HG03432 (cell line): ENCODE data around the gene PRPF6.

Source experiments
- ATAC-seq: cut with Tn5 transposase; IDR thresholded peaks from one replicate; pipeline ENCODE4 v1.9.1; 2021; ENCODE audit warnings: mild to moderate bottlenecking, moderate library complexity; ENCODE audit not compliant: unreplicated experiment

The PRPF6 gene

DNA sequence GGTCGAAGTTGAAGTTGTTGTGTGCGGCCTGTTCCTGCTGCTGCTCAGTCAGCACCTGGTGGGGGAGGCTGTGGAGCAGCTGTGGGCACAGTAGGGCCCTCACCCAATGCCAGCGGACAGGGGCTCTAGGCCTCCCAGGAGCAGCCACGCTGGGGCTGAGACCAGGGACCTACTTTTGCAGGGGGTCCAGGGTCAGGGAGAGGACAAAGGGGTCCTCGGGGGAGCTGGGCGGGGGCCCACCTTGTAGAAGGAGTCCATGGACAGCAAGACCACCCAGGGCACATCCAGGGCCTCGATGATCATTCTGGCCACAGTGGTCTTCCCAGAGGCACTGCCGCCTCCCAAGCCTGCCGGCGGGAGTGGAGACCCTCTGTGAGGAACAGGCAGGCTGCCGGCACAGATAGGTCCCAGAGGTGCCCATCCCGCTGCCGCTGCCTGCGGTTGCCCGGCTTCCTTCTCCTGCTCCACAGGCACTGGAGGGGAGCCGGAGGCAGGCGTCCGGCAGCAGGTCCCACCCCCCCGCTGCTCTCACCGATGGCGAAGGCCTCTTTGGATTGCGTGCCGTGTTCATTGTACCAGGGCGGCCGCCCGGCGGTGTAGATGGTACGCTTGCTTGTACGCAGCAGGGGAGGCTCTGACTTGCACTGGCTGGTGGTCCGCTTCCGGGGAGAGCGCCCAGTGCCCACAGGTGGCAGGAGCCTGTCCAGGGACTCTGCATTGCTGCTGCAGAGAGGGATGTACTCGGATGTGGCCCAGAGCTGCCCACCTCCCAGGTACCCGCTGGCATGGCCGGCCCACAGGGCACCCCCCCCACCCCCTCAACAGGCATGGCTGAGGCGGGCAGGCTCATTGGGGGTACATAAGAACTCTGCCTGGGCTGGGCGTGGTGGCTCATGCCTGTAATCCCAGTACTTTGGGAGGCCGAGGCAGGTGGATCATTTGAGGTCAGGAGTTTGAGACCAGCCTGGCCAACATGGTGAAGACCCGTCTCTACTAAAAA lies 34.7 kb upstream of the PRPF6 start:
- no peak for ATAC-seq

DNA sequence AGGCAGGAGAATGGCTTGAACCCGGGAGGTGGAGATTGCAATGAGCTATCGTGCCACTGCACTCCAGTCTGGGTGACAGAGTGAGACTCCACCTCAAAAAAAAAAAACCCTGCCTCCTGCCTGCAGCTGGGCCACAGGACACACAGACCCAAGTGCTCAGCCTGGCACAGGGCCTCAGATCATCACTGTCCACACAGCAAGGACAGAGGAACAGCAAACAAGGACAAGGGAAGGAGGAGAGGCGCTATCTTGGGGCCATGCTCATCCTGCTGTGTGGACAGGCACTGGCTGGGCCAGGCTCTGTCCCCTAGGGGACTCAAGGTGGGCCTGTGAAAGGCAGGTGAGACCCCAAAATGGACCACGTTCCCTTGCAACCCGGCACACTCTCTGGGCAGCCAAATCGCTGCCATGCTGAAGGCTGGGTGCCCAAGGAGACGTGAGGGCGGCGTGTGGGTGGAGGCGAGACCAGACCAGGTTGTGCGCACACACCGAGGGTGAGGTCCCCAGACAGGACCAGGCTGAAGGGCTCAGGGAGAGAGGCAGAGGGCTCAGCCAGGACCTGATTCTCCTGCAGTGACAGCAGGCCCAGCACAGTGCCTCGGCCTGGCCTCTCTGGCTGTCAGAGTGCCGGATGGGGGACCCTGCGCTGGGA lies 33.8 kb upstream of the PRPF6 start:
- no peak for ATAC-seq

DNA sequence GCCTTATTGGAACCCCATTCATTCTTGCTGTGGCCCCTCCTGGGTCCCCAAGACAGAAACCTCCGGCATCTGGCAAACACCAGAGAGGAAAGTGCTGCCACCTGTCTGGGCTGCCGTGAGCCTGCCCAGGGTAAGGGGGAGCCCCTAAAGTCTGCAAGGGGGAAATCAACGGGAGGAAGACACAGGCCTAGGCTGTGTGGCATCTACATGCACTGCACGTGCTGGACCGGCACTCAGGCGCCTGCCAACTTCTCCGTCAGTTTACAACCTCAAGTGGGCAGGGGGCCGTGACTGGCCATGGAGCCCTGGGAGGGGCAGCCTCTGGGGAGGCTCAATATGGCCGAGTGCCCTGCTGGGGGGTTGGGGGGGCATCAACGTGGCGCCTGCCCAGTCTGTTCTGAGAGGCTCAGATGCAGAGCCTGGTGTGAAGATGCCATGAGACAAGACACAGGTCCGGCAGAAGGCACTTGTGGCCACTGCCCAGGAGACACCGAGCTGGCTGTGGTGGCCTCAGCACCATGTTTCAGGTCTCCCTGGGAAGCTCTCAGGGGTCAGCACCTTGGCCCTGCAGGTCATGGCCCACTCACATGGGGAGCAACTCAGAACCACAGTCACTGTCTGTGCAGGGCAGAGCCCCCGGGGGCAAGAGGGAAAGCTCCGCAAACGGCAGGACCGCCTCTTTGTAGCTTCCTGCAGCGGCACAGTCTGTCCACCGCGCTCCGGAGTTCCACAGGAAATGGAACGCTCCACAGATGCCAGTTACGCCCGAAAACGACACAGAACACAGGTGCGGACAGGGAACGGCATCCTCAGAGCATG lies 33.1 kb upstream of the PRPF6 start:
- no peak for ATAC-seq

DNA sequence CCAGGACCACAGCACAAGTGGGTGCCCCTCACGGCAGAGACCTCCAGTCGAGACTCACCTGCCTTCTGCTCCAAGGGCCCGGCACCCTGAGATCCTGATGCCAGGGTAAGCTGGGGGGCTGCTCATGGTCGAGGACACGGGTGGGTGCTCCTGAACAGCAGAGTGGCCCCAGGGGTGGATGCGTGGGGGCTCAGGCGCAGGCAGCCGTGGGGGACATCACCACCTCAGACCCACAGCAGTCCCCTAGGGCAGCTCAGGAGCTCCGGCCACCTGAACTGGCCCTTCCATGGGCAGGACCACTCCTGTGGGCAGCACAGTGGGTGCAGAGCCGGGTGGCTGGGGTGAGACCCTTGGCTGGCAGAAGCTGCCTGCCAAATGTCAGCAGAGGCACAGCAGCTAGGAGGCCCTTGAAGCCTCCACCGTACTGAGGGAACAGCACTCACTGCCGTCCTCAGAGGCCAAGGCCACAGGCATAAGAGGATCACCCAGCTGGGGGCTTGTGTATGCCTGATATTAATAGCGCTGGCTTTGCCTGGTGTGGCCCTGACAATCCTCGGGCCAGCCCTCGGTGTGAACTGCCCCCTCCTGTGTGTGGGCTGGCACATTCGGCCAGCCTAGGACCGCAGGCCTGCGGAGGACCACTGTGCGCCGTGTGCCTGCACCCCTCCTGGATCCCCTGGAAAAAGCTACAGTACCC lies 30.1 kb upstream of the PRPF6 start:
- ATAC-seq, result no peak

DNA sequence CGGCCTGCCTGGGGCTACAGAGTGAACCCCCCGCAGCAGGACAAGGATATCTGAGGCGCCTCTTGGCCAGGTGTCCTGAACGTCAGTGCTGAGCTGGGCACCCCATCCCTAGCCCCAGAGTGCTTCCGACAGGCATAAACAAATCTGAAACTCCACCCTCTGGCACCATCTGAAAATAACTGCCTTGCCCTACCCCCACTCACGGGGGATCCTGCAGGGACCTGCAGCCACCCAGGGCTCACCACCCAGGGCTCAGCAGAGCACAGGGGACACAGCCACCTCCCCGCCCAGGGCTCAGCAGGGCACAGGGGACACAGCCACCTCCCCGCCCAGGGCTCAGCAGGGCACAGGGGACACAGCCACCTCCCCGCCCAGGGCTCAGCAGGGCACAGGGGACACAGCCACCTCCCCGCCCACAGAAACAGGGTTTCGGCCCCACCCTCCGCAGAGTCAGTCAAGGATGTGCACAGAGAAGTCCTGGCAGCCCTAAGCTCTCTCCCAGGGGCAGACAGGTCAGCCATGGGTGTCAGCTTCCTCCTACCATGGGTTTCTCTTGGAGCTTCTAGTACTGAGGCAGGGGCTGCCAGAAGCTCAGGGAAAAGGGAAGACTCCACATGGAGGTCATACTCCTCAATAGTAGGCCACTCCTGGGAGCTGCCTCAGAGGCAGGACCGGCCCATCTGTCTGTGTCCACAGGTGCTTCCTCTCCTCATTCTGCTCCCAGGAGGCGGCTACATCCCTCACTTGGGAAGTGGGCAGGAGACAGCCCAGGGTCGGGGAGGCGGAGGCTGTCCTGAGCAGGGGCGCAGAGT lies 29.3 kb upstream of the PRPF6 start:
- ATAC-seq, result no peak

DNA sequence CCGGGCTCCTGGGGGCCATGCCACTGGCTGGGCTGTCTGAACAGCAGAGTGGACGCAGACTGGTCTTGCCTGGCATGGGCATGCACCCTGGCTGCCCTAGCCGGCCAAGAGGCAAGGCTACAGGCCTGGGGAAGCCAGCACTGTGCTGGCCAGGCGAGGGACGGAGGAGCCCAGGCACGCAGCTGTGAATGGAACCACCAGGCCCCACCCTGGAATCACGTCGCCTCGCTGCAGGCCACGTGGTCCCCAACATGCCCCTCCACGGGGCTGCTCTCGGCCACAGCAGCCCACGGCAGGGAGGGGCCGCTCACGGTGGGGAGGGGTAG lies 28.8 kb upstream of the PRPF6 start:
- no peak for ATAC-seq

DNA sequence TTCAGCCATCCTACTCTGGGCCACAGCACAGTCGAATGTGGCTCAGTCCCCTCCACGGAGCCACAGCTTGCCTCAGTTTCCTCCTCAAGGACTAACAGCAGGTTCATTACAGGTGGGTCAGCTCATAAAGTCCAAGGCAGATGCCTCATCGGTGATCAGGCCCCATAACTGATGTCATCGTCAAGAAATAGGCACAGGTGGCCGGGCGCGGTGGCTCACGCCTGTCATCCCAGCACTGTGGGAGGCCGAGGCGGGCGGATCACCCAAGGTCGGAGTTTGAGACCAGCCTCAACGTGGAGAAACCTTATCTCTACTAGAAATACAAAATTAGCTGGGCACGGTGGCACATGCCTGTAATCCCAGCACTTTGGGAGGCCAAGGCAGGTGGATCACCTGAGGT lies 28.2 kb upstream of the PRPF6 start:
- ATAC-seq, result no peak

DNA sequence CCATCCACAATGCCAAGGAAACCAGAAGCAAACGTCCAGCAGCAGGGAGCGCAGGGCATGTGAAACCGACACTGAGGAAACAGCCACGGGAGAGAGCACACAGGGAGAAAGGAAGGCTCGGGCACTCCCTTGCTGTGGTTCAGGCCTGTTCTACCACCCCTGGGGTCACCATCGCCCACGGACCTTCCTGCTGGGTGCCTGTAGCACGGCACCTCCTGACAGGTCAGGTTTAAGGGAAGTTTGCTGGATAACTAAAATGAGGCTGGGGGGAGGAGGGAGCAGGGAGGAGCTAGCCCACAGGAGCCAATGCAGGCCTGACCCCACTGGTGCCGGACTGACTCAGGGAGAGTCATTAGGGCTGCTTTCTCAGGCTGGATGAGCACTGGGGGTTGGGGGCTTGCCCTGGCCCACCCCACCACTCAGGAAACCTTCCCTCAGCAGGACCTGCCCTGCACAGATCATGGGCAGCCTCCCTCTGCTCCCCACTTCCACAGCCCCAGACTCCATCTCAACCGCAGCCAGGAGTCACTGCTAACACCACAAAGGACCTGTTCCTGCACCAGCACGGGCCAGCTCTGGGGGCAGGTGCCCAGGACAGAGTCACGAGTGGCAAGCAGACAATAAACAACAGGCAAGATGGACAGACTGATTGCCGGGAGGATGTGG lies 27.0 kb upstream of the PRPF6 start:
- no peak for ATAC-seq

DNA sequence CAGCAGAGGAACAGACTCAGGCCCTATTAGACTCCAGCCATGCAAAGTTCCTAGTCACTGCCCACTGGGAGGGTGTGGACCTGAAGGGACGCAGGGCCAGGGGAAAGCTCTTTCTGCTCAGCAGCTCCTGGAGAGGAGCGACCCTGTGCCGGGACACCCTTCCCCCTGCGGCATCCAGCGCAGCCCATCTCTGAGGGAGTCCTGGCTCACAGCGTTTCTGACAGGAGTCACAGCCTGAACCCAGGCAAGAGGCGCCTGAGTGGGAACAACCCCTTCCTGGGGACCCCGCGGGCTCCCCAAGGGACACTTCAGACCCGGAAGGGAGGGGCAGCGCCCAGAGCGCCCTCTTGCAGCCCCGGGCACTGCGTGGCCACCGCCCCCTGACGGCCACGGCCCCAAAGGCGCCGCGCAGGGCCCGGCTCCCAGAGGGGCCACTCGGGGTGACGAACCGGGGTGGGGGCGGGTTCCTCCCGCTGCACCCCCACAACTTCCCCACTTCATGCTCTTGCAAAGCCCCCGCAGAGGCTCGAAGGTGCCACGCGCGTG lies 25.6 kb upstream of the PRPF6 start:
- ATAC-seq, result peak; percentile 17

DNA sequence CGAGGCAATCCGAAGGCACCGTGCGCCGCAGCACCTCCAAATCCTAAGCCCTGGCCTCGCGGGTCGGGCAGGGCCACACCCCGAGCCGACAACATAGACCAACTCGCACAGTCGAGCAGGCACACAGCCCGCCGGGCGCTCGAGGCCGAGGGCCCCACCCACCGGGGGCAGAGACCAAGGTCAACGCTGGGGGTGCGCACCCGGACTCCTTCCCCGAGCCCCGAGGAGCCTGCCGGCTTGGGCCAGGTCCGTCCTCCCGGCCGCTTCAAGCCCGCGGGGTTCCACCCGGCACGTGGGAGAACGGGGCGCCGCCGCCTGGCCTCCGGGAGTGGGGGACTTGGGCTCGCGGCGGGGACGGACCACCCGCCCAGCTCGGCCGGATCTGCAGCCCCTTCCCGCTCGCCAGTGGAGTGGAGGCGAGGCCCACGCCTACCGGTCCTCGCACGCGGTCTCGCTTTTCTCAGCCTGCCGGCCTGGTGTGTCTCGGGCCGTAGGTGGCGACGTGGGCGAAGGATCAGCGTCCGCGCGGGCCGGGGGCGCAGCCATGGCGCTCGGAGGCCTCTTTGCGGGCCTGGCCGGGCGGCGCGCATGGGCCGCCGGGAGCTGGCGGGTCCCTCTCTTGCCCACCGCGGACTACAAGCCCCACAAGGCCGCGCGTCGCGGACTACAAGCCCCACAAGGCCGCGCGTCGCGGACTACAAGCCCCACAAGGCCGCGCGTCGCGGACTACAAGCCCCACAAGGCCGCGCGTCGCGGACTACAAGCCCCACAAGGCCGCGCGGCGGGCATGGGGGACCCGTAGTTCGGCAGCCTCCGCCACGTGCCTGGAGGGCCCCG lies 24.9 kb upstream of the PRPF6 start, which contains the start of gene UCKL1:
TSS of gene UCKL1 (minus strand) at position 590 of the 837 bp plus-strand sequence. CDS start at position 546, 44 bp downstream.
- ATAC-seq, result peak; percentile 75

DNA sequence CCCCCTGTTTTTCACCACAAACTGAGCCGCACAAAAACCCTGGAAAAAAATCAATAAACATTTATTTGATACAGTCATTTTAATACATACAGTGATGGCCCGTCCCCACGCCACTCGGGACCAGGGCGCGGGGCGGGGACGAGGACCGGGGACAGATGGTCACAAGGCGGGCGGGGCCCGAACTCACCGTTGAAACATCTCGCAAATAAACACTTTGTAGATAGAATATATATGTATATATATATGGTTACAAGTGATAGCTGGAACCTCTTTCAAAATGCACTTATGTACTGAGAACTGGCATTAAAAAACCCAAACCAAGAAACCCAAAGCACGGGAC lies 24.3 kb upstream of the PRPF6 start:
- peak; percentile 8 for ATAC-seq

DNA sequence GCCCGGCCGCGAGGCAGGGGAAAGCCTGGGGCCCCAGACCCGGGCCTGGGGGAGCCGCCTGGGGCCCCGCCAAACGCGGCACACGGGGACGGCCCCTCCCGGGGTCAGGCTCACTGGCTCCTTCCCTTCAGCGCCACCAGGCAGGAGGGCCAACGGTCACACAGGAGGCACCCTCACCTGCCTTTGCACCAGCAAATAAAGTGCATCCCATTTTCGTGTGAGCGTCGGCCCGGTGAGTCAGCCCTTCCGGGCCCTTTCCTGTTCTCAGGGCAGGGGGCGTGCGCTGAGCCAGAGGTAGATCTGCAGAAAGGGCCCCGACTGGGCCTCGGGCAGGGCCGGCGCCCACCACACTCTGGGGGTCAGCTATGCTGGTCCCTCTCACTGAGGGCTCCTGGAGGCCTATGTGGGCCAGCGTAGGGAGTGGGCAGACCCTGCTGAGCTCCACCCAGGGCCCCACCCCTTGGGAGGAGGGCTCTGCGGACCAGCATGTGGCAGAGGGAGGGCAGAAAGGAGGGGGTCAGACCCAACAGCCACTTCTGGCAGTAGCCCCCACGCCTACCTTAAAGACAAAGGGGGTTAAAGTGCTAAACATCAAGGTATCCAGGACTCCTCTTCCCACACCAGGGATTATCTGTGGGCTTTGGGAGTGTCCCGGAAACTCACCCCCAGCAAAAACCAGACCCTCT lies 23.8 kb upstream of the PRPF6 start:
- peak; percentile 12 for ATAC-seq

DNA sequence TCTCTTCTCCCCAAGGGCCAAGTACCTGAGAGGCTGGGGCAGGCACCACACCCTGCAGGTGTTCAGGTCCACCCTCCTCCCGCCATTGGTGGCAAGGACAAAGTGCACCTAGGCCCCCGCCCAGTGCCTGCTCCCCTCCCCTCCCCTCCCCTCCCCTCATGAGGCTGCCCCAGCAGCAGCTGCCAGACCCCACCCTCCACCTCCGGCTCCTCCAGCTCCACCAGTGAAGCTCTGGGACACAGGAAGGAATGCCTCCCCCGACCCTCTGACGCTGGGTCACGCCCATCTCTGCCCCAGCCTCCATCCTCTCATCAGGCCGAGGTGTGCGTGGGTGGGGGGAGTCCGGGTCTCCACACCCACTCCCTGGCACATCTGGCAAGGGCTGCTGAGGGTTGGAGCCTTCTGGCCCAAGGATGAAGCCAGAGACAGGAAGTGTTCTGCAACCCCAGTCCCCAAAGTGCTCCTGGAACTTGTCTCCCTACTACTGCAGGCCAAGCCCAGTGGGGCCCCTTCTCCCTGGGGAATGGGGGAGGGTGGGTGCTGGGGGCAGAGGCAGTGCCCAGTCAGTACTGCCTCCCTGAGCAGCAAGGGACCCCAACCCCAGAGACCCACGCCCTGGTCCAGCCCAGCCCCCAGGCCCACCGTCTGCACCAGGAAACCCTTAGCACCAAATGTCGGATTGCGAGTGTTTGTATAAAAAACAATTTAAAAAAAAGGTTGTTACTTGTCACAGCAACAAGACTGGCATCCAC lies 23.1 kb upstream of the PRPF6 start:
- no peak for ATAC-seq

DNA sequence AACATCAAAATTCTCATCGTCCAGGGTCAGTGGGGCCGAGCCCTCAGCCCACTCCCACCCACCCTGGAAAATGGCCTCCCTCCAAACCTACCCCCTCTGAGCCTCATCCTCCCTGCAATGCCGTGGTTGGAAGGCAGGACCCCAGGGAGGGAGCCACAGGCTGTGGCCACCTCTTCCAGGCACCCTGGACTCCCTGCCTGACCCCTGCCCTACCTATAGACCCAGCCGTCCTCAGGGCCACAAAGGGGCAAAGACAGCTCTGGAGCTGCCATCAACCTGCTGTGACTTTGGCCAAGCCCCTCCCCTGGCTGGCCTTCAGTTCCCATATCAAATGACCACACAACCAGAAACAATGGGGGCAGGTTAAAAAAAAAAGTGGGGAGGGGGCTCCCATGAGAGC lies 22.5 kb upstream of the PRPF6 start:
- no peak for ATAC-seq

DNA sequence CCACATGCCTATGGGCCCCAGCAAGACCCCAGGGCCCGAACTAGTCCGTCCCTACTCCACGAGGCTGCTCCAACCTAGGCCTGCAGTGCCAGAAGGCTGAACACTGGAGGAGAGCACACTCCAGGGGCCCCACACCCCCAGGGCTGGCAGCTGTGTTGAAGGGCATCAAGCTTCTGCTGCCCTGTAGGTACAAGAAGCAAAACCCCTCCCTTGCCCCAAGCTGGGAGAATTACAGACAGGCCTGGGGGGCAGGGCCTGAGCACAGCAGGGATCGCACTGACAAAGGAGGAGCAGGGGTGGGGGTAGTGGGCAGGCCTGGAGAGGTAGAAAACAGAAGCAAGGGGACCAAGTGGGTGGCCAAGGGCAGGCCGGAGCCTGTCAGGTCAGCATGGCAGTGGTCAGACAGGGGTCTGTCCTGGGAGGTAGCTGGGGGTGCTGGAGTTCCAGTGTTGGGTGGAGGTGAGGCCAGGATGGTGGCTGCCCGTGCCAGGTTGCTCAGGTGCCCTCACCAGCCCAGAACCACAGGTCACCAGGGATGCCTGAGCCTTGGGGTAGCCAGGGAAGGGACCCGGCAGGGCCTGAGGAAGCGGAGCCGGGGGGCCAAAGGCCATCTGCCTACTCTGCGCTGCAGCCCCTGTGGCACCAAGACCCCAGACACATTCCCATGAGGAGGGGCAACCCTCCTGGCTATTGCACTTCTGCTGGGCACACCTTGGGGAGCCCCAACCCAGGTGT lies 21.8 kb upstream of the PRPF6 start:
- ATAC-seq, result no peak

DNA sequence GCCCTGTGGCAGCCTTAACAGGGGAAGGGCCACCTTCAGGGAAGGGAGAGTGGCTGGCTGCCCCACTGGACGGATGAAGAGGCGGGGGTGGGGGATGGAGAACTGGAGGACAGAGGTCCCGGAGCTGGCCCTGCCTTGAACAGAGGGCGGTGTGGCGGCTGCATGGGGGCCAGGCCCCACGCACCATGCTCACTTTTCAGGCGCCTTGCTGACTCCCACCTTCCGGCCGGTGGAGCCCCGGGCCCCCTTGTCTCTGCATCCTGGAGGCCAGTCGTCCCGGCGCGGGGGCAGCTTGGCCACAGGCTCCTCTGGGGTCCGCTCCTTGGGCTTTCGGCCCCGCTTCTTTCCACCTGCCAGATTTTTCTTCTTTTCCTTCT lies 21.2 kb upstream of the PRPF6 start:
- ATAC-seq, result no peak
